OCI-LY3 (cell line): ENCODE data around the gene SLC25A29.
A peak's percentile ranks its signal among the peaks of the same experiment; 100 is the strongest.
"Not testable (repeated sequence)": the region's sequence is repeated elsewhere in the genome, so short reads cannot be mapped to it uniquely, and the experiment has no call there.

Experiments used
- H2AFZ ChIP-seq: fragments of 200-600, 300-600 bp; shearing (Covaris generic); 2 replicates; pipeline ENCODE4 v1.6.0; 2014; ENCODE audit warnings: antibody characterized with exemption, low read depth, low read length
- H3K27ac ChIP-seq: fragments of 200-600, 300-600 bp; sonication (generic); 2 replicates; pipeline ENCODE4 v1.5.1; 2014; ENCODE audit warnings: mild to moderate bottlenecking, low read length, moderate library complexity, mixed read lengths
- H3K27me3 ChIP-seq: fragments of 200-600, 300-600 bp; sonication (generic); 2 replicates; pipeline ENCODE4 v1.6.1; 2014; ENCODE audit warnings: low read depth, low read length, mixed read lengths
- H3K36me3 ChIP-seq: fragments of 200-600, 300-600 bp; sonication (generic); replicated peaks from 2 replicates; pipeline ENCODE3; 2014; ENCODE audit warnings: low read depth, low read length, mixed read lengths
- H3K4me1 ChIP-seq: fragments of 300-600, 200-600 bp; sonication (generic); 2 replicates; pipeline ENCODE4 v1.6.1; 2014; ENCODE audit warnings: low read length, mixed read lengths
- H3K4me2 ChIP-seq: fragments of 200-600, 300-600 bp; sonication (generic); 2 replicates; pipeline ENCODE4 v1.6.1; 2014; ENCODE audit warnings: low read length, mixed read lengths
- H3K4me3 ChIP-seq: fragments of 300-600, 200-600 bp; sonication (generic); 2 replicates; pipeline ENCODE4 v1.5.1; 2014; ENCODE audit warnings: antibody characterized with exemption, mild to moderate bottlenecking, low read length, moderate library complexity
- H3K79me2 ChIP-seq: fragments of 300-600, 200-600 bp; shearing (Covaris generic); 2 replicates; pipeline ENCODE4 v1.6.1; 2014; ENCODE audit warnings: mild to moderate bottlenecking, low read length, mixed read lengths
- H3K9ac ChIP-seq: fragments of 300-600, 200-600 bp; shearing (Covaris generic); 2 replicates; pipeline ENCODE4 v1.6.0; 2014; ENCODE audit warnings: mild to moderate bottlenecking, low read length, moderate library complexity
- H3K9me3 ChIP-seq: fragments of 200-600, 300-600 bp; shearing (Covaris generic); 2 replicates; pipeline ENCODE4 v1.6.1; 2014; ENCODE audit warnings: low read length, mixed read lengths; ENCODE audit not compliant: insufficient read depth
- H4K20me1 ChIP-seq: fragments of 200-600, 300-600 bp; sonication (generic); 2 replicates; pipeline ENCODE4 v1.6.1; 2016; ENCODE audit warnings: low read length, mixed read lengths; ENCODE audit not compliant: insufficient read depth
- CTCF ChIP-seq: fragments of 200-600, 300-600 bp; sonication (generic); IDR thresholded peaks from 2 replicates; pipeline ENCODE4 v1.5.1; 2014; ENCODE audit warnings: antibody characterized with exemption, low read length, low read depth
- EZH2phosphoT487 ChIP-seq: fragments of 200-600 bp; shearing (Covaris generic); IDR thresholded peaks from 2 replicates; pipeline ENCODE4 v1.6.1; 2018; ENCODE audit warnings: antibody characterized with exemption, mixed run types, low read depth

The SLC25A29 gene

GRCh38 chr14:100314724-100315123, 8.5 kb upstream of the SLC25A29 start:
- no peaks in the 10 kb centered on the region for H3K9me3 ChIP-seq
- H3K9ac ChIP-seq = no peak overlapping the region
- no peak overlapping the region for H2AFZ ChIP-seq
- H3K36me3 ChIP-seq = no peaks in the 10 kb centered on the region
- H3K4me2 ChIP-seq = no peak overlapping the region
- H4K20me1 ChIP-seq = no peaks in the 10 kb centered on the region
- no peak for TF ChIP-seq CTCF
- H3K4me1 ChIP-seq = peaks cover 23% of the 10 kb centered on the region
- no peaks in the 10 kb centered on the region for H3K27me3 ChIP-seq
- H3K4me3 ChIP-seq = no peak overlapping the region
- no peaks in the 10 kb centered on the region for H3K79me2 ChIP-seq
- no peak overlapping the region for H3K27ac ChIP-seq

GRCh38 chr14:100313464-100314230, 7.4 kb upstream of the SLC25A29 start:
- Histone ChIP-seq H3K4me3 (no peak overlapping the region), H3K9me3 (no peaks in the 10 kb centered on the region), H4K20me1 (no peaks in the 10 kb centered on the region), H2AFZ (no peak overlapping the region), H3K4me1 (peaks cover 23% of the 10 kb centered on the region), H3K36me3 (no peaks in the 10 kb centered on the region), H3K27ac (no peak overlapping the region), H3K9ac (no peak overlapping the region), H3K79me2 (no peaks in the 10 kb centered on the region), H3K27me3 (no peaks in the 10 kb centered on the region), H3K4me2 (no peak overlapping the region)
- TF ChIP-seq CTCF = no peak

GRCh38 chr14:100312877-100313400, 6.7 kb upstream of the SLC25A29 start:
- peaks cover 19% of the 10 kb centered on the region for H3K4me1 ChIP-seq
- no peaks in the 10 kb centered on the region for H3K36me3 ChIP-seq
- H2AFZ ChIP-seq = peak overlapping the region; percentile 9; the same call in 1 of the 2 replicates
- TF ChIP-seq CTCF = no peak
- no peak for TF ChIP-seq EZH2phosphoT487
- no peak overlapping the region for H3K9ac ChIP-seq
- H3K4me3 ChIP-seq = no peak overlapping the region
- H3K27ac ChIP-seq = no peak overlapping the region
- H3K79me2 ChIP-seq = no peaks in the 10 kb centered on the region
- no peaks in the 10 kb centered on the region for H4K20me1 ChIP-seq
- no peak overlapping the region for H3K4me2 ChIP-seq
- no peaks in the 10 kb centered on the region for H3K27me3 ChIP-seq
- no peaks in the 10 kb centered on the region for H3K9me3 ChIP-seq

GRCh38 chr14:100312110-100312876, 6.0 kb upstream of the SLC25A29 start:
- not testable (repeated sequence) for H4K20me1 ChIP-seq, H3K27me3 ChIP-seq, H3K9ac ChIP-seq, H3K27ac ChIP-seq, H3K36me3 ChIP-seq, H3K79me2 ChIP-seq, H3K9me3 ChIP-seq, H3K4me3 ChIP-seq
- Histone ChIP-seq H3K4me2 (peak overlapping the region; percentile 25), H3K4me1 (peaks cover 13% of the 10 kb centered on the region; the same call in 1 of the 2 replicates), H2AFZ (peak overlapping the region; percentile 9; the same call in 1 of the 2 replicates)
